Stimulated activated CD8-positive, alpha-beta memory T cell treated with anti-CD3 and anti-CD28 coated beads, Interleukin-12 subunit alpha, Interleukin-12 subunit beta, amount 100 ng/mL, for 4 hours (primary cell): ENCODE results near the gene MAGEB5.
"Not testable (repeated sequence)": the region's sequence is repeated elsewhere in the genome, so short reads cannot be mapped to it uniquely, and the experiment has no call there.

ENCODE experiments used
- DNase-seq: peaks from one replicate; pipeline ENCODE4 v3.0.0-alpha.2; 2020; ENCODE audit warnings: low read depth

The MAGEB5 gene, protein sequence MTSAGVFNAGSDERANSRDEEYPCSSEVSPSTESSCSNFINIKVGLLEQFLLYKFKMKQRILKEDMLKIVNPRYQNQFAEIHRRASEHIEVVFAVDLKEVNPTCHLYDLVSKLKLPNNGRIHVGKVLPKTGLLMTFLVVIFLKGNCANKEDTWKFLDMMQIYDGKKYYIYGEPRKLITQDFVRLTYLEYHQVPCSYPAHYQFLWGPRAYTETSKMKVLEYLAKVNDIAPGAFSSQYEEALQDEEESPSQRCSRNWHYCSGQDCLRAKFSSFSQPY

DNA sequence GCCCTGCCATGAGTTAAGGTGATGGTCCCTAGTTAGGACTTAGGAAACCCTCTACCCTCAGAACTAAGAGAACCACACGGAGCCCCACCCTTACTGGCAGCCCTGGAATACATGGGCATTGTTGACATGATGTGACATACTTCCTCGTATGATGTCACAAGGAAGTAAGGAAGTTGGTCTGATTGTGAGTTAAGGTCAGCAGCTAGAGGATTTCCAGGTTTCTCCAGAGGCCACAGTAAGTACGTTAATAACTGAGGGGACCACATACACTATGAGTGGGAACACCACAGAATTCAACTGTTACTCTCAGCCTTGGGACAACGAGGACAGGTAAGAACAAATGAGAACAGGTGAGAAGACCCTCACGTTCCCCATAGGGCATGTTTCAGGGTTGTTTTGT is at the start of gene MAGEB5:
Gene MAGEB5 (plus strand): TSS at position 301 of the 400 bp plus-strand sequence. CDS start 1,133 bp downstream, outside the sequence.
- no peak for DNase-seq

DNA sequence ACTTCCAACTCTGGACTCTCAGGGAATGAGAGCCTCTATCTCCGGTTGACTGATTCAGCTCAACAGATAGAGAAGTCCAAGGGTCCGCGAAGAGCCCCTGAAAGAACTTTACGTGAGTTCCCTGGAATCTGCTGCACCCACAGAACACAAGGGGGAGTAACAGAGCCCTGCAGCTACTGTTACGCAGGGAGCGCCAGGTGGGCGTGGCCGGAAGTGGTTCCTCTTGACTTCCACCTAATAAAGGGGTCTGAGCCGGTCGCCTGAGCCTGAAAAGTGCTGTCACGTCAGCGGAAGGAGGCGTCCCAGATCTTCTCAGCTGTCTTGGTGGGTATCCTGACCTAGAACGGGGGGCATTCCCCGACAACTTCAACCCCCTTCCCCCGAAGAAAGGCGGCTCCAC is 23.8 kb upstream of the MAGEB5 start, which contains the start of gene MAGEB6:
Gene MAGEB6 (plus strand): TSS at position 237 of the 400 bp plus-strand sequence. CDS start 1,407 bp downstream, outside the sequence.
- no peak for DNase-seq

DNA sequence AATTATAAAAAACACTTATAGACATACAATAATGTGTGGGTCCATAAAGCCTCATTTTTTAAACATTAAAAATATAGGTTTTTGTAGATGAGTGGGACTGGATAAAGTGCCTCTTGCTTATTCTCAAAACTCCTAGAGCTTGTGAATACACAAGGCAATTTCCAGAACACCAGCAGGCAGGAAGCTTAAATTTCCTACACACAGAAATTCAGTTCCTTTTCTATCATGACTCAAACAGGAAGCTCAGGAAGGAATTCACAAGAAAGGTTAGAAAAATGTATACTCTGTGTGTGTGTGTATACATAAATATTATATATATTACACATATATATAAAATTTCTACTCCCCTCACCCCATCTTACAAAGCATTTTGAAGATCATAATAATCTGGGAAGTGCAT is 12.4 kb upstream of the MAGEB5 start:
- no peak for DNase-seq

DNA sequence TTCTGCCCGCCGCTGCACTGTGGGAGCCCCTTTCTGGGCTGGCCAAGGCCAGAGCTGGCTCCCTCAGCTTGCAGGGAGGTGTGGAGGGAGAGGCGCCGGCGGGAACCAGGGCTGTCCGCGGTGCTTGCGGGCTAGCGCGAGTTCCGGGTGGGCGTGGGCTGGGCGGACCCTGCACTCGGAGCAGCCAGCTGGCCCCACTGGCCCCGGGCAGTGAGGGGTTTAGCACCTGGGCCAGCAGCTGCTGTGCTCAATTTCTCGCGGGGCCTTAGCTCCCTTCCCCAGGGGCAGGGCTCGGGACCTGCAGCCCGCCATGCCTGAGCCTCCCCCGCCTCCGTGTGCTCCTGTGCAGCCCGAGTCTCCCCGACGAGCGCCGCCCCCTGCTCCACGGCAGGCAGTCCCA is 11.3 kb upstream of the MAGEB5 start:
- not testable (repeated sequence) for DNase-seq

- DNase-seq: no peak
Measured at GRCh38 chrX:26208012-26208411, 8.0 kb upstream of the MAGEB5 start.

GRCh38 chrX:26219351-26219750 is 3.4 kb downstream of the MAGEB5 start:
- DNase-seq: no peak

DNA sequence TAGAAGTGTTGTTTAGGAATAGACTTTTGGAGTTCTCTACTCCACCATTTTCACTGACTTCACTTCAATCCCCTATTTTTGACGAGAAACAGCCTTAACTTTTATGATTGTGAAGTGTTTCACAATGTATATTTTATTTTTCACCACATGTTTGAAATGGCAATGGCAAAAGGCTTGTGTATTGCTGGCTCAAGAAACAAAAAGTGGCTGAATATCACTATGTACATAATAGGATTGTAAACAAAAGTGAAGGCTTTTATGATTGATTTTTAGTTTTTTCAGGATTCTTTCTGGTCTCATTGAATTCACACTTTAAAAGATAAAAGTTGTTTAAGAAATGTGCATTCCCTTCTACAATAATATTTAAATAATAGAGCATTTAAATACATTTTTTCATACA is 18.2 kb downstream of the MAGEB5 start:
- no peak for DNase-seq

- no peak for DNase-seq
Measured at GRCh38 chrX:26253526-26253925, 37.6 kb downstream of the MAGEB5 start.

DNA sequence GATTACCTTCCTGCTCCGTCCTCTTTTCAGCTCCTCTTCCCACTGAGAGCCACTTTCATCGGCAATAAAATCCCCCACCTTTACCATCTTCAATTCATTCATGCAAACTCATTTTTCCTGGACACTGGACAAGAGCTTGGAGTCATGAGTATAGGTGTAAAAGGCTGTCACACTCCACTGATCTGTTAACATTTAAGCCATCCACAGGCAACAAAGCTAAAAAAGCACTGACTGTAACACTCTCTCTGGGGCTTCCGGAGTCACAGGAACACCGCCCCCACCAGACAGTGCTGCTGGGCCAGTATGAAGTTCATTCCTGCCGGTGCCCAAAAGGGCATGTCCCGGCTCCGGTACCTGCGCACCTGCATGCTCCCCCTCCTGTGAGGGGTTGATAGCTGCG is 38.5 kb downstream of the MAGEB5 start:
- no peak for DNase-seq

DNA sequence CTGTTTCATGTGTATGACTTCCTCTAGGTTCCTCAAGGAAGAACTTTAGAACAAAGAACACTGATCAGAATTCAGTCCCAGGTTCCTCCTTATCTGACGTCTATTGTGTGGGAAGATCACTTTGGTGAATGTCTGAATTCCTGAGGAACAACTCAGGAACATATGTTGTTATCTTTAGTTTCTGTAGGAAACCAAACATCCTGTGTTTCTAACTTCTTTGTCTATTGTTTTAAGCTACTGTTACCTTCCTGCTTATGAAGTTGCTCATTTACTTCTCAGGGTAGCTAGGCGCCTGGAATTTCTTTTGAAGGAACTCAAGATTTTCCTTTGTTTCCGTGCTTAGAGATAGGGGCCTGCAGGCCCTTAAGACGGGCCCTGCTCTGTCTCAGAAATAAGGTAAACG is 46.2 kb downstream of the MAGEB5 start:
- no peak for DNase-seq
